Right ventricle myocardium superior (tissue), 1 donor: ENCODE measurements around the gene UBE2B. TPM values are rescaled to one million over a fixed set of nuclear protein-coding genes. Genes with fewer than 3 reads are reported as not detected.
"Not testable (repeated sequence)": the region's sequence is repeated elsewhere in the genome, so short reads cannot be mapped to it uniquely, and the experiment has no call there.

Experiments used
- ATAC-seq: fragments of 200-7000 bp; cut with Tn5 transposase; one replicate; pipeline ENCODE4 v1.9.1; 2020; ENCODE audit warnings: mild to moderate bottlenecking; ENCODE audit not compliant: poor library complexity
- DNase-seq: peaks from one replicate; pipeline ENCODE4 v3.0.0-alpha.2; 2020
- intact Hi-C: fragments of 100-400 bp; cut with DNase I; formaldehyde crosslinking; loops from one replicate; pipeline ENCODE4 v1.11.2; 2022
- long read RNA-seq: library from polyadenylated mRNA; unstranded; transcript quantifications from one replicate; pipeline ENCODE4 v2.0.0, GENCODE V29; 2021
- total RNA-seq: library from RNA; stranded (reverse); fragmentation: NEBNext Ultra II Directional; extraction: Animal tissue kit (Norgen Biotek cat#: 25700); gene quantifications from one replicate; pipeline ENCODE4 v1.2.1, GENCODE V29; 2021
- donor health status: DM: no; HTN: yes; CAD: no; lungs with severe emphysema.

Gene UBE2B
- 236 TPM for total RNA-seq
- long read RNA-seq, transcript UBE2B-201 (6 exons, 2,515 nt), result major isoform, 126 of 132 reads
- long read RNA-seq, partial matches to known transcripts, result 1 of 132 reads
- long read RNA-seq, other reads (novel, unspliced or antisense), result 5 of 132 reads

DNA sequence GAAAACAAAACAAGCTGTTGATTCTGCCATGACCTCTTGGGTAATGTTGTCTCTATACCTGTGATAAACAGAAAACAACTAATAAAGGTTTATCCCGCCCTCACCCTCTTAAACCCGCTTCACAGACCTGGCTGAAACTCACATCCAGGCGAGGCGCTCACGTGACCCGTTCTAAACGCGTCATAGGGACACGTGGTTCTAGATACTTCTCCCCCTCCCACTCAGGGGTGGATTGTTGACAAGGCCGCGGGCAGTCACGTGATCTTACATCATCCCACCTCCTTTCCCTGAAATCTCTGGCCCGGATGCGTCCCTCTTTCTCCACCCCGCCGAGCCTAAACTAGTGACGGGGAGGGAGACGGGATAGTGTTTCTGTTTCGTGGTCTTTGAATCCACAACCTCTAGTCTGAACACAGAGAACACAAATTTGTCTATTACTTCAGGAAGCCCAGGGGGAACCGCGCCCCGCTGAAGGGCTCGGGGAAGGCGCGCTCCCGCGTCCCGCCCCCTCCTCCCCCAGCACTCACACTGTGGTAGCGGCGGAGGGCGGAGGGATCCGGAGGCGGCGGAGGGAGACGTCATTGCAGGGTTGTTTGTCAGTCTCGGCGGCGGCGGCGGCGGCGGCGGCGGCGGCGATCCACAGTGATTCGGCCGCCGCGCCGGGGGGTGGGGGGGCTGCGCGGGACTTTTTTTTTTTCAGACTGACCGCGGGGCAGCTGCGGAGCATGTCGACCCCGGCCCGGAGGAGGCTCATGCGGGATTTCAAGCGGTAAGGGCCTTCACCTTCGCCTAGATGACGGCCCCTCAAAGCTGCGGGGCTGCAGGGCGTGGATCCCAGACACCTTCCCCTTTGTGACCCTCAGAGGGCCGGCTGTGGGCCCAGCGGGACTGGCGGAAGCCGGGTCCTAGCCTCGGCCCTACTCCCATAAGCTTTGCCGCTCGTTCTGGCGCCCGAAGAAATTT is at the start of gene UBE2B:
UBE2B (plus strand) TSS at position 699 of the 963 bp plus-strand sequence; CDS start at position 726, 27 bp downstream.
- intact Hi-C loops, result loop anchor here (5.0 to 10.0 kb wide), 2 partner anchors 156 to 214 kb away; partner anchors contain the start of gene JADE2
- DNase-seq (peak; percentile 99), ATAC-seq (peak; percentile 95)

DNA sequence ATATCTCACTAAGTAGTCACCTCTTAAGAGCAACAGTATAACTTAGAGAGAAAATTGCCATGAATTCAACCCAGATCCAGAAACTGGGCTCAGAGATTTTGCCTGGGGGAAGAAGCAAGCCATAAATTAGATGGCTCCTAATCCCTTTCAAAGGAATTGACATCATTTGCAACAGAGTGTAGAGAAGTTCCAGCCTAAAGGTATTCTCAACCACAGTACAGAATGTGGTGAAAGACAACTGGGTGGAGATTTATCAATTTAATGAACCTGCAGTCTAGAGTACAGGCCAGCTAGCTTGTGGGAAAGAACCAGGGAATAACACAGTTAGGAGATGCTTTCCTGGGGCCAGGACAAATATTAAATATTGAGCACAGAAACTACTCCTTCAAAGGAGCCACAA is 44.0 kb upstream of the UBE2B start:
- intact Hi-C loops, result no loop called here
- DNase-seq (no peak), ATAC-seq (no peak)

DNA sequence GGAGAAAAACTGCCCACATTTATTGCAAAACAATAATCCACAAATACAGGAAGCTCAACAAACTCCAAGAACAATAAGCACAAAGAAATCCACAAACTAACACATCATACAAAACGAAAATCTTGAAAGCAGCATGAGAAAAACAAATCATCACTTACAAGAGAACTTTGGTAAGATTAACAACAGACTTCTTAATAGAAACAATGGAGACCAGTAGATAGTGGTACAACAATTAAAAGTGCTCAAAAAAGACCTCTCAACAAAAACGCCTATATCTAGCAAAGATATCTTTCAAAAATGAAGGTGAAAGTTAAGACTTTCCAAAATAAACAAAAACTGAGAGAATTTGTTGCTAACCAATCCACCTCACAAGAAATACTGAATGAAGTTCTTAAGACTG is 42.8 kb upstream of the UBE2B start:
- DNase-seq (no peak), ATAC-seq (no peak)
- intact Hi-C loops, result no loop called here

DNA sequence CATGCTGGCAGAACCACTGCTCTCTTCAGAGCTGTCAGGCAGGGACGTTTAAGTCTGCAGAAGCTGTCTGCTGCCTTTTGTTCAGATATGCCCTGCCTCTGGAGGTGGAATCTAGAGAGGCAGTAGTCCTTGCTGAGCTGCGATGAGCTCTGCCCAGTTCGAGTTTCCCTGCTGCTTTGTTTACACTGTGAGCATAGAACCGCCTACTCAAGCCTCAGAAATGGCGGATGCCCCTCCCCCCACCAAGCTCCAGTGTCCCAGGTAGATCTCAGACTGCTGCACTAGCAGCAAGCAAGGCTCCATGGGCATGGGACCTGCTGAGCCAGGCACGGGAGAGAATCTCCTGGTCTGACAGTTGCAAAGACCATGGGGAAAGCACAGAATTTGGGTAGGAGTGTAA is 34.5 kb upstream of the UBE2B start:
- intact Hi-C loops, ATAC-seq, DNase-seq: not testable (repeated sequence)

DNA sequence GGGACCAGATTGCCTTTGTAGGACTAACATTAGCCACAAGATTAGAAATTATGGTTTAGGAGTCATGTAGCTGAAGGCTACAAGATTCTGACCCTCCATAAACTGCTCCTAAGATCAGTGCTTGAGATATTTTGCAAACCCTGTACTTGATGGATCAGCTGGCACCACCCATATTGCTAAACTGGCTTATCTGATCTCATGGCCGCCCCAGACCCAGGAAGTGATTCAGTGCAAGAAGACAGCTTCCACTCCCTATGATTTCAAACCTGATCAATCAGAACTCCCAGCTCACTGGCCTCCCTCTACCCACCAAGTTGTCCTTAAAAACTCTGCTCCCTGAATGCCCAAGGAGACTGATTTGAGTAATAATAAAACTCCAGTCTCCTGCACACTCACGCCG is 27.9 kb upstream of the UBE2B start:
- ATAC-seq, intact Hi-C loops, DNase-seq: not testable (repeated sequence)

DNA sequence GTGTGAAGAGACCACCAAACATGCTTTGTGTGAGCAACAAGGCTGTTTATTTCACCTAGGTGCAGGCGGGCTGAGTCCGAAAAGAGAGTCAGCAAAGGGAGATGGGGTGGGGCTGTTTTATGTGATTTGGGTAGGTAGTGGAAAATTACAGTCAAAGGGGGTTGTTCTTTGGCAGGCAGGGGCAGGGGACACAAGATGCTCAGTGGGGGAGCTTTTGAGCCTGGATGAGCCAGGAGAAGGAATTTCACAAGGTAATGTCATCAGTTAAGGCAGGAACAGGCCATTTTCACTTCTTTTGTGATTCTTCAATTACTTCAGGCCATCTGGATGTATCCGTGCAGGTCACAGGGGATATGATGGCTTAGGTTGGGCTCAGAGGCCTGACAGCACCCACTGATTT is 25.9 kb upstream of the UBE2B start:
- DNase-seq, ATAC-seq, intact Hi-C loops: not testable (repeated sequence)

DNA sequence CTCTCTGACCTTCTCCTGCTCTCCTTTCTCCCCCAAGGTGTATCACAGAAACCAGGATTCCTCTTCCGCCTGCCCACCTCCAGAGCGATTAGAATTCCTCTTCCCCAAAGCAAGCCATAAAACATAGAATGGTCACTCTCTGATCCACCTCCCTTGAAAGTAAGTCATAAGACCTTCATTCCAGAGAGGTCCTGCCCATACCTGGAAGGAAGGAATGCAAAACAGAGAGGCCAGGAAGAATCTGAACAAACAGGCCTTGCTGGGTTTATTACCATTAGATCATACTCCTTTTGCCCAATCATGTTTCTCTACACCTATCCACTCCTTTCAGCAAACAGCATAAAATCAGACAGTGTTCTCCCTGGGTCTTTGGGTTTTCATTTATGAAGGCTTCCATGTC is 25.4 kb upstream of the UBE2B start:
- DNase-seq (no peak), ATAC-seq (no peak)
- intact Hi-C loops, result no loop called here

DNA sequence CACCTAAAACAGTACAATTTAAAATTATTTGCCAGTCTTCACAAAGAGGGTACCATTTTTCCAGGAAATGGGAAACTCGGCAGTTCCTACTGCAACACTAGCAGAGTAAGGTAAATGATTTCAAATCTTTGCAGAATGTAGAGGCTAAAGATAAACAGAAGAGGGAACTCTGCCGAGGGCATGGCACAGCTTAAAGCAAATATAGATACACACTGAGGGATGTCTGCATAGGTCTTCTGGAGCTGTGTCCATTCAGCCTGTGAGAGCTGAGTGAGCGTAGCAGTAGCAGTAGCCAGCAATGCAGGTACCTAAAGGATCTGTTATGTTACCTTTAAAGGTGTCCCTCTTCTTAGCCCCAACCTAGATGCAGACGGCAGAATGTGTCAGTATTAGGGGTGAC is 21.9 kb upstream of the UBE2B start:
- no peak for ATAC-seq
- intact Hi-C loops, result no loop called here
- DNase-seq, result no peak

DNA sequence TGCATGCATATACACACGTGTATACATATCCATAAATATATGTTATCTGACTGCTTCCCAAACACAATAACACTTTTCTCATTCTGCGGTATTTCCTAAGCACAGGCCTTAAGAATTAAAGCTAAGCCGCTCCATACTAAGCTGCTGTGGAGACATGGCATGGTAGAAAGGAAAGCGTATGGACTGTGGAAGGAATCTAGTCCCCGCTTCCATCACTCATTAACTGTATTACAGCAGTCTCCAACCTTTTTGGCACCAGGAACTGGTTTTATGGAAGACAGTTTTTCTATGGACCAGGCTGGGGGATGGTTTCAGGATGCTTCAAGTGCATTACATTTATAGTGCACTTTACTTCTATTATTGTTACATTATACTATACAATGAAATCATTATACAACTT is 15.7 kb upstream of the UBE2B start:
- ATAC-seq (no peak), DNase-seq (no peak)
- intact Hi-C loops, result no loop called here

DNA sequence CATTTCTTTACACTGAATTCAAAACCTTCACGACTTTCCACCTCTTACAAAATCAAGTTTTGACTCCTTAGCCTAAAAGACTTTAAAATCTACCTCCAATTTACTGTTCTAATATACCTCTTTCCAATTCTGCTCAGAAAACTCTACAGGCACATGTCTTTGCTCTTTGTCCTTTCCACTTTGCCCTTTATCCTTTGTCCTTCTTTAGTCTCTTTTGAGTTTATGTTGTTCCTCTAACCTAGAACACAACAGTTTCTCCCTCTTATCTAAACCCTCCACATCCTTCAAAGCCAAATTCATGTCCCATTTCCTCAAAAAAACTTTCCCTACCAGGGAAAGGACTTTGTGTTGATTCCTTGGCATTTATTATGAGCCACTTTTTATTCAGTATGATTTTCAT is 5.8 kb upstream of the UBE2B start:
- no peak for ATAC-seq
- no peak for DNase-seq
- intact Hi-C loops, result no loop called here

DNA sequence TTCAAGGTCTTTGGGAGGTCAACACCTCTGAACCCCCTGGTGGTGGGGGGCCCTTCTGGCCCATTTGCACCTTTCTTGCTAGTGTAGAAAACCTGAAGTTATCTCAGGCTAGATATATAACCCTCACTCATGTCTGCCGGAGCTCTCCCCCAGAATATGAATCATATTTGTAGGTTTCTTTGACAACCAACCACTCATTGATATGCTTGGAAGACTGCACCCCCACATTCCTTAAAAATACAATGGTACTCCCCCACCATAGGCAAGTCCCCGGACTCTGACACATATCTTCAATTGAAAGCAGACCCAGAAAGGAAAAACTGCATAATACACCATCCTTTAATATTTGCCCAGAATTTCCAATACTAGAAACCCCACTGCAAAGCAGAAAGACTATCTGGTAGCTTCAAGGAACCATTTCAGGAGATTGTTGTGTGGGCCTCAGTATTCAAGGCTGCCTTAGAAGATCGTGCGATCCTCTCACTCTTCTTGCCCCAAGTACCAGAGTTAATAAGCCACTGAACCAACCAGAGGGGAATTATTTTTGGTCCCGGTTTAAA is 978 bp upstream of the UBE2B start:
- ATAC-seq (no peak), DNase-seq (no peak)
- intact Hi-C loops, result loop anchor here (5.0 to 10.0 kb wide), 2 partner anchors 157 to 214 kb away; partner anchors contain the start of gene JADE2

DNA sequence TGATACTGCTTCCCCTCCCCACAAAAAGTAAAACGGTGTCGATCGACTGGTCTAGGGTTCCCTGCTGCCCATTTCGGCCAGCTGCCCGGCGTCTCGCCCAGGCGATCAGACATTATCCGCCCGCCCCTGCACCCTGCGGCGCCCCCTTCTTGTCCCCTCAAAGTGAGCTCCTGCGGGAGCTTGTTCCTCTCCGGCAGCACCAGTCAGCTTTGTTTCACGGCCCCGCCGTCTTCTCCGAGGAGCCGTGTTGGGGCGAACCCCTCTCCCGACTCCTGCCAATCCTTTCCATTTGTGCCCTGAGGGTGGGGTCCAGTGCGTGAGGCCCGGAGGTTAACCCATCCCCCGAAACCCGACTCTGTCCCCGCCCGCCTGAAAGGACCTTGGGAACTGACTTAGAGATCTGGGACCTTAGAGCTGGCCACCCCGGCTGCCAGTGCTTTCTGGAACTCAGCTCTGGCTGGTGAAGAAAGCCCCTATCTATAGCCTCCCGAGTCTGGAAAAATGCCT is 518 bp downstream of the UBE2B start:
- intact Hi-C loops, result loop anchor here (5.0 to 10.0 kb wide), 2 partner anchors 155 to 213 kb away; partner anchors contain the start of gene JADE2
- ATAC-seq (peak; percentile 59), DNase-seq (peak; percentile 70)

DNA sequence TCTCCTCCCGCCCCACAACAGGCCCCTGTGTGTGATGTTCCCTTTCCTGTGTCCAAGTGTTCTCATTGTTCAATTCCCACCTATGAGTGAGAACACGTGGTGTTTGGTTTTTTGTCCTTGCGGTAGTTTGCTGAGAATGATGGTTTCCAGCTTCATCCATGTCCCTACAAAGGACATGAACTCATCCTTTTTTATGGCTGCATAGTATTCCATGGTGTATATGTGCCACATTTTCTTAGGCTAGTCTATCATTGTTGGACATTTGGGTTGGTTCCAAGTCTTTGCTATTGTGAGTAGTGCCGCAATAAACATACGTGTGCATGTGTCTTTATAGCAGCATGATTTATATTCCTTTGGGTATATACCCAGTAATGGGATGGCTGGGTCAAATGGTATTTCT is 2.3 kb downstream of the UBE2B start:
- not testable (repeated sequence) for DNase-seq, ATAC-seq
- intact Hi-C loops, result loop anchor here (5.0 to 10.0 kb wide), 2 partner anchors 154 to 211 kb away; partner anchors contain the start of gene JADE2

DNA sequence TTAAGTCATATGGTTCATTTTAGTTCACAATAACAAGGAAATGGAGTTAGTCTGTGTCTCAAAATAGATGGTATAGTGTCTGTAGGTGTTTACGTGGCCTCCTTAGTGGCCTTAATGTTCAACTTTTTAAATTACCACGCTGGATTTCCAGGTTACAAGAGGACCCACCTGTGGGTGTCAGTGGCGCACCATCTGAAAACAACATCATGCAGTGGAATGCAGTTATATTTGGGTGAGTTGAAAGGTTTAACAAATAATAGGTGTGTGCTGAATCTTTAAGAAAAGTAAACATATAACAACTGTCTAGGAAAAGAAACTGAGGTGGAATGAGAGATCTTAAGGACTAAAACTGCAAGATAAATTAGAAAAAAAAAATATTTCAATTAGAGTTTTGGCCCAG is 2.9 kb downstream of the UBE2B start:
- ATAC-seq (no peak), DNase-seq (no peak)
- intact Hi-C loops, result loop anchor here (5.0 to 10.0 kb wide), 2 partner anchors 153 to 211 kb away; partner anchors contain the start of gene JADE2

DNA sequence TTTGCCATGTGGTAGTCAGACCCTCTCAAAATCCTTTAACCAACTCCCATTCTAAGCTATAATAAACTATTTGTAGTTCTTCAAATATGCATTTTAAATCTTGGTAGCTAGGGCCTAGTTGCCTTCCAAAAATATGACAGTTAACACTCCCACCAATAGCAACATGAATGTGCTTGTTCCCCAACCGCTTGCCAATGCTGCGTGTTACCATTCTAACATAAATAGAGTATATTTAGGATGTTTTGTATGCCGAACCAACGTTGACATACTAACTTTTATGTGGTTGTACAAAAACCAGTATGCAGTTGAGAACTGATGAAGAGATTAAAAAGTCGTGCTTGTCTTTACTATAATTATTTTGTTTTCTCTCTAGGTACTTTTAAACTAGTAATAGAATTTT is 9.0 kb downstream of the UBE2B start:
- intact Hi-C loops, result no loop called here
- ATAC-seq, result no peak
- DNase-seq, result no peak

DNA sequence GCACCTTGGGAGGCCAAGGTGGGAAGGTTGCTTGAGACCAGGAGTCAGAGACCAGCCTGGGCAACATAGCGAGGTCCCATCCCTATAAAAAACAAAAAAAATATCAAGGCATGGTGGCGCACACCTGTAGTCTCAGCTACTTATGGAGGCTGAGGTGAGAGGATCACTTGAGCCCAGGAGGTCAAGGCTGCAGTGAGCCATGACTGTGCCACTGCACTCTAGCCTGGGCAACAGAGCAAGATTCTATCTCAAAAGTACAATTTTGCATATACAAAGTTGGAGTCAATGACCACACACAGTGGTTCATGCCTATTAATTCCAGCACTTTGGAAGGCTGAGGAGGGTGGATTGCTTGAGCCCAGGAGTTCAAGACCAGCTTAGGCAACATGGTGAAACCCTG is 10.8 kb downstream of the UBE2B start:
- DNase-seq, ATAC-seq, intact Hi-C loops: not testable (repeated sequence)

DNA sequence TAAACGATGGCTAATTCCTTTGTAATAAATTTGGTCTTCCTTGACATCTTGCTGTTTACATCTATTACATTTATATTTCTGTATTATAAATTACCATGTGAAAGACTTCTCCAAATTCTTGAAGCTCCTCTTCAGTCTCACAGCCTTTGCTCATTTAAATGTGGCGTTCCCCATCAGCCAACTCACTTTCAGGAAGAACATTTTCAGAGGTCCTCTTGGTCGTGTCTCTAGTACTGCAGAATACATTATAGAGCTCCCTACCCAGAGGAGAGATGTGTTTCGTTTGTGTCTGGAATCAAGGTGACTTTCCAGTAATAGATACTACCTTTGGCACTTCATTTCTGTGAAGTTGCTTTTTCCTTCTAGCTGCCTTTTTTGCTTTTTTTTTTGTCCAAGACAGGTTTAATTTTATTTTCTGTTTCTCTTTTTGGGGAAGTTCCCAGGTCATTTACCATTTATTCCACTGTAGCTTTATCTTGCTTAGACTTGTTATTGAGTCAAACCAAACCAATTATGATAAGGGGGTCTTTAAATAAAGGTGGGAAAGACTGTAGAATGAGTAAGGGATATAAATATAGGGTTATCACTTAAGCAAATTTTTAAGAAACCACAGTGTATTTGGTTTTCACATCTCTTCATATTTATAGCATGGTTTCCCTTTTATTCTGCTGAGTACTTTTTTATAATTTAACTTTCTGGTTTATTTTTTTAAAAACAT is 12.8 kb downstream of the UBE2B start:
- ATAC-seq, result no peak
- intact Hi-C loops, result no loop called here
- no peak for DNase-seq

DNA sequence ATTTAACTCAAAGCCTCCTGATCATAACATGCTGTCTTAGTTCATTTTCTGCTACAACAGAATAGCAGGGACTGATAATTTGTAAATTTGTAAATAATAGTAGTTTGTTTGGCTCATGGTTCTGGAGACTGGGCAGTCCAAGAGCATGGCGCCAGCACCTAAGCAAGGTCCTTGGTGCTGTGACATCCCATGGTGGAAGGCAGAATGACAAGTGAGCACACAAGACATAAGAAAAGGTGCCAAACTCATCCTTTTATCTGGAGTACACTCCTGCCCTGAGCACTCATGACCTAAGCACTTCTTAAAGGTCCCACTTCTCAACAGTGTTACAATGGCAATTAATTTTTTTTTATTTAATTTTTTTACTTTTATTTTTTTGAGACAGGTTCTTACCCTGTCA is 16.1 kb downstream of the UBE2B start:
- ATAC-seq (no peak), DNase-seq (no peak)
- intact Hi-C loops, result no loop called here

DNA sequence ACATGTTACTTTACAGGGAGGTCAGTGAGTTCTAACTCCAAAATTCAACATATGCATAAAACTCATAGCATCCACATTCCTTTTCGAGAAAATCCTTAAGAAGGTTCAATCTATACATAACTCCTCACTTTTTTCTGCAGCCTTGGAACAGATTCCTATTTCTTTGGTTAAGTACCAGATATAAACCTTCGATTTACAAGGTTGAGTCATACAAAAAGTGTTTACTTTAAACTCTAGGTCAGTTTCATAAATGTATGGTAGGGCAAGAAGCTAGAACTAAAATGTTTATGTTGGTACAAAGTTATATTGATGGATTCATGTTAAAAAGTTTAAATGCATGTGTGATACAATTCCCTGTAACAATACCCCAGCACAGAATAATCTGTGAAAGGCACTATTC is 20.9 kb downstream of the UBE2B start:
- no peak for DNase-seq
- no peak for ATAC-seq
- intact Hi-C loops, result no loop called here
